ENCODE data around the gene CACUL1.

The CACUL1 gene

GRCh38 chr10:118729641-118730258 is 25.0 kb downstream of the CACUL1 start:
- no peaks in the 10 kb centered on the region for H3K27me3 ChIP-seq (replicated peaks; ENCODE audit: control insufficient read depth, insufficient read depth, low read length)
- peaks cover 36% of the 10 kb centered on the region for H3K4me1 ChIP-seq (ENCODE audit: control insufficient read depth, insufficient read depth, low read length)
- H3K4me3 ChIP-seq (ENCODE audit: low read length): no peak overlapping the region
- H3K36me3 ChIP-seq (ENCODE audit: control insufficient read depth, insufficient read depth, low read length, severe bottlenecking): peaks cover 14% of the 10 kb centered on the region
- H3K9ac ChIP-seq (ENCODE audit: low read length): no peak overlapping the region
- H3K9me3 ChIP-seq (ENCODE audit: control insufficient read depth, low read length): no peaks in the 10 kb centered on the region
- no peak for DNase-seq (ENCODE audit: low read depth)

GRCh38 chr10:118729200-118729599 is 25.6 kb downstream of the CACUL1 start:
- no peaks in the 10 kb centered on the region for H3K9me3 ChIP-seq (ENCODE audit: control insufficient read depth, low read length)
- DNase-seq (ENCODE audit: low read depth): no peak
- peaks cover 35% of the 10 kb centered on the region for H3K4me1 ChIP-seq (ENCODE audit: control insufficient read depth, insufficient read depth, low read length)
- H3K9ac ChIP-seq (ENCODE audit: low read length): no peak overlapping the region
- no peak overlapping the region for H3K4me3 ChIP-seq (ENCODE audit: low read length)
- no peaks in the 10 kb centered on the region for H3K27me3 ChIP-seq (replicated peaks; ENCODE audit: control insufficient read depth, insufficient read depth, low read length)
- H3K36me3 ChIP-seq (ENCODE audit: control insufficient read depth, insufficient read depth, low read length, severe bottlenecking): peaks cover 15% of the 10 kb centered on the region

- Histone ChIP-seq H3K36me3 (ENCODE audit: control insufficient read depth, insufficient read depth, low read length, severe bottlenecking) (peaks cover 15% of the 10 kb centered on the region), H3K4me3 (ENCODE audit: low read length) (no peak overlapping the region), H3K4me1 (ENCODE audit: control insufficient read depth, insufficient read depth, low read length) (peaks cover 39% of the 10 kb centered on the region), H3K9me3 (ENCODE audit: control insufficient read depth, low read length) (no peaks in the 10 kb centered on the region), H3K9ac (ENCODE audit: low read length) (peak overlapping the region; percentile 21), H3K27me3 (replicated peaks; ENCODE audit: control insufficient read depth, insufficient read depth, low read length) (no peaks in the 10 kb centered on the region)
- peak; percentile 60 for DNase-seq (ENCODE audit: low read depth)
Measured at GRCh38 chr10:118725886-118726500, 28.8 kb downstream of the CACUL1 start.

DNA sequence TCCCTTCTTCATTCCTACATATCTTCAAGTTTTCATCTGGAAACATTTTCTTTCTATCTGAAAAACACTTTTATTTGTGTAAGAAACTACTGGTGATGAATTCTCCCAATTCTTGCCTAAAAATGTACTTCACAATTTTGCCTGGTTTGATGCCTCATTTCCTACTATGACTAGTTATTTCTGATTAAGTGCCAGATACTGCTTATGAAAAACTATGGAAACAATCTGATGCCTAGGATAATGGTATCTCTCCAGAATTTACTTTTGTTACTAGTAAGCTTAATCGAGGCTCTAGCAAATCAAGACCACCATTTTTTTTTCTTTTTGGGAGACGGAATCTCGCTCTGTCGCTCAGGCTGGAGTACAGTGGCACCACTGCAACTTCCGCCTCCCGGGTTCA is 31.3 kb downstream of the CACUL1 start:
- no peaks in the 10 kb centered on the region for H3K9me3 ChIP-seq (ENCODE audit: control insufficient read depth, low read length)
- peaks cover 14% of the 10 kb centered on the region for H3K36me3 ChIP-seq (ENCODE audit: control insufficient read depth, insufficient read depth, low read length, severe bottlenecking)
- DNase-seq (ENCODE audit: low read depth): peak; percentile 29
- no peaks in the 10 kb centered on the region for H3K27me3 ChIP-seq (replicated peaks; ENCODE audit: control insufficient read depth, insufficient read depth, low read length)
- no peak overlapping the region for H3K4me3 ChIP-seq (ENCODE audit: low read length)
- peaks cover 51% of the 10 kb centered on the region for H3K4me1 ChIP-seq (ENCODE audit: control insufficient read depth, insufficient read depth, low read length)
- peak overlapping the region; percentile 57 for H3K9ac ChIP-seq (ENCODE audit: low read length)

- Histone ChIP-seq H3K36me3 (ENCODE audit: control insufficient read depth, insufficient read depth, low read length, severe bottlenecking) (peaks cover 12% of the 10 kb centered on the region), H3K9me3 (ENCODE audit: control insufficient read depth, low read length) (no peaks in the 10 kb centered on the region), H3K4me1 (ENCODE audit: control insufficient read depth, insufficient read depth, low read length) (peaks cover 50% of the 10 kb centered on the region), H3K4me3 (ENCODE audit: low read length) (no peak overlapping the region), H3K9ac (ENCODE audit: low read length) (no peak overlapping the region), H3K27me3 (replicated peaks; ENCODE audit: control insufficient read depth, insufficient read depth, low read length) (no peaks in the 10 kb centered on the region)
- DNase-seq (ENCODE audit: low read depth): no peak
Measured at GRCh38 chr10:118721539-118721876, 33.3 kb downstream of the CACUL1 start.

- DNase-seq (ENCODE audit: low read depth): peak; percentile 87
- Histone ChIP-seq H3K4me1 (ENCODE audit: control insufficient read depth, insufficient read depth, low read length) (peaks cover 44% of the 10 kb centered on the region), H3K9me3 (ENCODE audit: control insufficient read depth, low read length) (no peaks in the 10 kb centered on the region), H3K27me3 (replicated peaks; ENCODE audit: control insufficient read depth, insufficient read depth, low read length) (no peaks in the 10 kb centered on the region), H3K9ac (ENCODE audit: low read length) (peak overlapping the region; percentile 56), H3K36me3 (ENCODE audit: control insufficient read depth, insufficient read depth, low read length, severe bottlenecking) (peaks cover 12% of the 10 kb centered on the region), H3K4me3 (ENCODE audit: low read length) (no peak overlapping the region)
Measured at GRCh38 chr10:118720685-118721538, 33.9 kb downstream of the CACUL1 start.

DNA sequence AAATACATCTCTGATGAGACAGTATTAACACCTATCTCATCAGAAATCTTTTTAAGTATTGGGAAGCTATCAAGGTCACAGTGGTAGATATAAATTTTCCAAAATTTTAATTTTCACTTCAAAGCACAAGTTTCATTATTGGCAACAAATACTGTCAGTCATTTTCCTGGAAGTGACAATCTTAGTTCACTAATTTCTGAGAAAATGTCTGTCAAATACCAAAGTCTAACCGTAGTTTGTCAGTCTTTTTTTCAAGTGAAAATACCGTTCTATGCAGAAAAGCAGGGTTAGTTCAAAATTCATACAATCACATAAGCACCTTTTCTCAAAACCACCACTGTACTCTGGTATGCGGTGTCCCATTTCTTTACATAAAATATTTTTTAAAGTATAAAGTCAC is 40.4 kb downstream of the CACUL1 start:
- Histone ChIP-seq H3K9ac (ENCODE audit: low read length) (no peak overlapping the region), H3K4me1 (ENCODE audit: control insufficient read depth, insufficient read depth, low read length) (peaks cover 2% of the 10 kb centered on the region), H3K9me3 (ENCODE audit: control insufficient read depth, low read length) (no peaks in the 10 kb centered on the region), H3K4me3 (ENCODE audit: low read length) (no peak overlapping the region), H3K36me3 (ENCODE audit: control insufficient read depth, insufficient read depth, low read length, severe bottlenecking) (peaks cover 16% of the 10 kb centered on the region), H3K27me3 (replicated peaks; ENCODE audit: control insufficient read depth, insufficient read depth, low read length) (no peaks in the 10 kb centered on the region)
- no peak for DNase-seq (ENCODE audit: low read depth)

DNA sequence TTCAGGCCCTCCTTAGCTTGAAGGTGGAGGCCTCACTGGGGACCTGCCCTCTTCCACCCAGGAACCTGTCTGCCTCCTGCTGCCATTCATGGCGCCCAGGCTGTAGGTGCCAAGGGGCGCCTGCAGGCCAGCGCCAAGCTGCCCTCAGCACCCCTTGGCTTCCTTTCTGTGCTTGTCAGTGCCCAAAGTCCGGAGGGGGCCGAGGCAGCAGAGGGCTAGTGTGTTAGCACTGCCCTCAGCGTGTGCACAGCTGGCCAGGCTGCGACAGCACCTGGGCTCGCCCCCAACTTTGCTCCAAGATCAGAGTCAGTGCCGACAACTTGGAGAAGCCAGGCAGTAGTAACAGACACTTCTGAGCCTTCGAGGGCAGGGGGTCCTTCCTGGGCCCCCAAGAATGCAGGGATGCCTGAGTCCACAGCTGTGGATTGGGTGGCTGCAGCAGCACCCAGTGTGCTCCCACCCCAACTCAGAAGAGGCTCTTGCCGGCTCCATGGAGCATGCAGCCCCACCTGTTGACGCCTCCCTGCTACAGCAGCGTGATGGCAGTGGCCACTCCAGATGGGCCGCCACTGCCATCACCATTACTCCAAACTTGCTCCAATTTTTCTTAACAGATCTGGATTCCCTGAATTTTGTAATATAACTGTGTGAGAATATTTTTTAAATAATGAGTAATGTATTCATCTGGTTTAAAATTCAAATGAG is 41.7 kb downstream of the CACUL1 start:
- Histone ChIP-seq H3K36me3 (ENCODE audit: control insufficient read depth, insufficient read depth, low read length, severe bottlenecking) (peaks cover 16% of the 10 kb centered on the region), H3K9me3 (ENCODE audit: control insufficient read depth, low read length) (no peaks in the 10 kb centered on the region), H3K4me1 (ENCODE audit: control insufficient read depth, insufficient read depth, low read length) (peaks cover 2% of the 10 kb centered on the region), H3K4me3 (ENCODE audit: low read length) (no peak overlapping the region), H3K9ac (ENCODE audit: low read length) (no peak overlapping the region), H3K27me3 (replicated peaks; ENCODE audit: control insufficient read depth, insufficient read depth, low read length) (no peaks in the 10 kb centered on the region)
- no peak for DNase-seq (ENCODE audit: low read depth)

DNA sequence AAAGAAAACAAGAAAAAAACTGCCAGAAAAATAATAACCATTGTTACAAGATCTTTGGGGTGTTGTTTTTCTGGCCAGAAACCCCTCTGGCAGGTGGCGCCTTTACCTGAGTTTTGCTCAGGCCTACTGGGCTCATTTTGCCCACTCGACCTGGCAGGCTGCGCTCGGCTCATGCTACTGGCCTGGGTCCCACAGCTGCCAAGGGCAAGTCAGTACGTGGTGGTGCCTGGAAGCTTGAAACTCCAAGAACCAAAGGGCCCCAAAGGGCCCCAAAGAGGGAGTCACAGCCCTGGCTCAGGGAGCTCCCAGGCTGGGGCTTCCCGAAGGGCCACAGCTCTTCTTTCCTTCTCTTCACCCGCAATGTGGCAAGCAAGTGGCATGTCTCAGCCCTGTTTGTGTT is 42.7 kb downstream of the CACUL1 start:
- H3K9me3 ChIP-seq (ENCODE audit: control insufficient read depth, low read length): no peaks in the 10 kb centered on the region
- H3K4me1 ChIP-seq (ENCODE audit: control insufficient read depth, insufficient read depth, low read length): peaks cover 2% of the 10 kb centered on the region
- H3K27me3 ChIP-seq (replicated peaks; ENCODE audit: control insufficient read depth, insufficient read depth, low read length): no peaks in the 10 kb centered on the region
- H3K9ac ChIP-seq (ENCODE audit: low read length): no peak overlapping the region
- H3K36me3 ChIP-seq (ENCODE audit: control insufficient read depth, insufficient read depth, low read length, severe bottlenecking): peaks cover 18% of the 10 kb centered on the region
- H3K4me3 ChIP-seq (ENCODE audit: low read length): no peak overlapping the region
- DNase-seq (ENCODE audit: low read depth): no peak

- Histone ChIP-seq H3K4me1 (ENCODE audit: control insufficient read depth, insufficient read depth, low read length) (peaks cover 2% of the 10 kb centered on the region), H3K4me3 (ENCODE audit: low read length) (no peak overlapping the region), H3K36me3 (ENCODE audit: control insufficient read depth, insufficient read depth, low read length, severe bottlenecking) (peaks cover 25% of the 10 kb centered on the region), H3K9ac (ENCODE audit: low read length) (no peak overlapping the region), H3K9me3 (ENCODE audit: control insufficient read depth, low read length) (no peaks in the 10 kb centered on the region), H3K27me3 (replicated peaks; ENCODE audit: control insufficient read depth, insufficient read depth, low read length) (no peaks in the 10 kb centered on the region)
- no peak for DNase-seq (ENCODE audit: low read depth)
Measured at GRCh38 chr10:118710487-118710886, 44.3 kb downstream of the CACUL1 start.

DNA sequence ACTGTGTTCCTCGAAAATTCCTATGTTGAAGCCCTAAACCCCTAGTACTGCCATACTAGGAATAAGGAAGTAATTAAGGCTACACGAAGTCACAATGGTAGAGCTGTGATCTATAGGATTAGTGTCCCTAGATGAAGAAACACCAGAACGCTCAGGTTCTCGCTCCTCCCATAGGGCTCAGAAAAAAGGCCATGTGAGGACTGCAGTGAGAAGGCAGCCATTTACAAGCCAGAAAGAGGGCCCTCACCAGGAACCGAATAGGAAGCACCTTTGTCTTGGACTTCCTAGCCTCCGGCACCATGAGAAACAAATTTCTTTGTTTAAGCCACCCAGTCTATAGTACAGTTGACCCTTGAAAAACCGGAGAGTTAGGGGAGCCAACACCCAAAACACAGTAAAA is 46.2 kb downstream of the CACUL1 start:
- H3K4me1 ChIP-seq (ENCODE audit: control insufficient read depth, insufficient read depth, low read length): peaks cover 2% of the 10 kb centered on the region

More for the DNA sequence above, 46.2 kb downstream of the CACUL1 start:
- H3K36me3 ChIP-seq (ENCODE audit: control insufficient read depth, insufficient read depth, low read length, severe bottlenecking): peaks cover 25% of the 10 kb centered on the region
- DNase-seq (ENCODE audit: low read depth): no peak
- no peak overlapping the region for H3K4me3 ChIP-seq (ENCODE audit: low read length)
- no peaks in the 10 kb centered on the region for H3K27me3 ChIP-seq (replicated peaks; ENCODE audit: control insufficient read depth, insufficient read depth, low read length)
- H3K9ac ChIP-seq (ENCODE audit: low read length): no peak overlapping the region
- no peaks in the 10 kb centered on the region for H3K9me3 ChIP-seq (ENCODE audit: control insufficient read depth, low read length)

Data from adipocyte (in vitro differentiated cells).